D721Med (cell line): ENCODE measurements around the gene IL1RAPL1.

Source experiments
- DNase-seq: peaks from one replicate; pipeline ENCODE4 v3.0.0; 2011; ENCODE audit warnings: low spot score; ENCODE audit not compliant: insufficient read length
- FAIRE-seq: peaks from 2 replicates; lab custom pipeline; 2011; peaks lifted over from hg19 to GRCh38; lab: Jason Lieb, UNC
- CTCF ChIP-seq: IDR thresholded peaks from 2 replicates; pipeline ENCODE4 v1.5.1; 2012; ENCODE audit warnings: mild to moderate bottlenecking, control low read depth; ENCODE audit not compliant: insufficient read depth; ENCODE audit errors: missing control alignments

Gene IL1RAPL1

GRCh38 chrX:29858714-29859113, 1271.5 kb downstream of the IL1RAPL1 start:
- TF ChIP-seq CTCF, result no peak
- no peak for DNase-seq
- no peak for FAIRE-seq

DNA sequence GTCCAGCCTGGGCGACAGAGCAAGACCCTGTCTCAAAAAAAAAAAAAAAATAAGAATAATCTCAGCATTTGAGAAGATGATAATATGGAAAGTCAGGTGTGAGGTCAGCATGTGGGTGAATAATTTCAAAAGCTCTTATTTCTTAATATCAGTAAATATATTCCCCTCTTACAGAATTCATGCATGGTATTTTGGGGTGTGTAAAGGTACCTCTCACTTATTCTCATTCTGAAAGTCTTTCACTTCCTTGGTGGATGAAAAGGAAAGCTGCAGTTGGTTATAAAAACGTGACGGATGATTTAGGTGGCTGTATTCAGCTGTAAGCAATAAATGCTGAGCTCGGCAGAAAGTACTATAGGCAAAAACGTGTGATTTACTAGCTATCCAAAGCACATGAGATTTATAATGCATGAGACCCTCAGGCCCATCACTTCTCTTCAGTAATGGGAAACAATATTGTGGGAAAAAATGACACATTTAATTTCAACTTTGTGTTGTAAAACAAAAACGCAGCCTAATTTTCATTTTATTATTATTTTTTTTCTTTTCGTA, 1275.0 kb downstream of the IL1RAPL1 start:
- TF ChIP-seq CTCF, result no peak
- no peak for DNase-seq
- no peak for FAIRE-seq

GRCh38 chrX:29867971-29868370, 1280.7 kb downstream of the IL1RAPL1 start:
- DNase-seq (no peak), FAIRE-seq (no peak)
- TF ChIP-seq CTCF, result no peak

GRCh38 chrX:29869837-29870236, 1282.6 kb downstream of the IL1RAPL1 start:
- DNase-seq (no peak), FAIRE-seq (no peak)
- TF ChIP-seq CTCF, result no peak

GRCh38 chrX:29870608-29871007, 1283.4 kb downstream of the IL1RAPL1 start:
- no peak for FAIRE-seq
- no peak for DNase-seq
- no peak for TF ChIP-seq CTCF

DNA sequence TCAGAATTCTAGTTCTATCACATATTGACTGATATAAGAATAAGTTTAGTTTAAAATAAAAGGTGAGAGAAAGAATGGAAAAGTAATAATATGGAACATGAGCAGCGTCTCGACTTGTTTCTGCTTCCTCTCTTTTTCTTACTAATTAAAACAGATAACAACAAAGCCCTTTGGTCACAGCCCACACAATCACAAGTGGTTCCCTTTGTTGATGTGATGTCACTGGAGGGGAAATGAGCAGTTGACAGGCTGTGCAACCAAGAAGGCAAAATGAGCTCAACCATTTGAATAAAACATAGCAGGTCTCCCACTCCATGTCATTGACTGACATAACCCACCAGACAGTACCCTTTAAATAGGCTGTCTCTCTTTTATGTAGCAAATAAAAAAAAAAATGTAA, 1285.6 kb downstream of the IL1RAPL1 start:
- no peak for DNase-seq
- FAIRE-seq, result no peak
- TF ChIP-seq CTCF, result no peak

DNA sequence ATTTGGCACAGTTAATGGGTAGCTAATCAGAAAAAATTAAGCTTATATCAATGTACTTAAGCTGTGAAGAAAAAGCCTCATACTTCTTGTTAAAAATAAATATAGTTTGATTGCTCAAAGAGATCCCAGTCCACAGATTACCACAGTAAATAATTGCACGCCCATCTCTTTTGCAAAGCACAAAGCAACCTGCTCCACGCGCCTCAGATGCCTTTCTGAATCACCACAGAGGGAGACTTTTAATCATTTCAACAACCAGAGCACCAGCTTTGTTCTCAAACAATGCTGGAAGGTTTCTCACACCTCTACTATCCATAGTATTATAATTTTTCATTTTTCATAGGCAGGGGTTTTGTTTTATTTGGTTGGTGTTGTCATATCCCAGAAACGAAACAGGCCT, 1289.5 kb downstream of the IL1RAPL1 start:
- no peak for FAIRE-seq
- DNase-seq, result no peak
- no peak for TF ChIP-seq CTCF
